Loucy (cell line): ENCODE results near the gene HSPA12B.

ENCODE experiments used
- CTCF ChIP-seq: fragments of 200-600 bp; sonication (generic); conservative IDR thresholded peaks from 2 replicates; pipeline ENCODE4 v1.5.1; 2014; ENCODE audit warnings: mild to moderate bottlenecking, antibody characterized with exemption, low read length
- EZH2phosphoT487 ChIP-seq: fragments of 200-600 bp; IDR thresholded peaks from 2 replicates; pipeline ENCODE4 v1.6.1; 2018; ENCODE audit warnings: antibody characterized with exemption, mild to moderate bottlenecking, moderate library complexity, borderline replicate concordance

- peak; percentile 92 for TF ChIP-seq CTCF
- no peak for TF ChIP-seq EZH2phosphoT487
Observed at GRCh38 chr20:3710703-3711483, 21.6 kb upstream of the HSPA12B start.
